HepG2 (cell line): Measurements from ENCODE around the gene TOP3B. TPM values are rescaled to one million over a fixed set of nuclear protein-coding genes. Genes with fewer than 3 reads are reported as not detected.

Experiments used
- DNMT1 ChIP-seq: sonication (generic); formaldehyde crosslinking; IDR thresholded peaks from 2 replicates; pipeline ENCODE4 v1.5.1; 2020; ENCODE audit warnings: mild to moderate bottlenecking, missing genetic modification reagents
- ELF3 ChIP-seq: IDR thresholded peaks from 2 replicates; pipeline ENCODE4 v1.6.1; 2016; ENCODE audit warnings: missing genetic modification reagents, missing compliant biosample characterization
- ELF4 ChIP-seq: sonication (generic); formaldehyde crosslinking; IDR thresholded peaks from 2 replicates; pipeline ENCODE4 v1.5.0; 2020; ENCODE audit warnings: missing genetic modification reagents, mild to moderate bottlenecking, moderate library complexity, borderline replicate concordance
- GZF1 ChIP-seq: sonication (generic); formaldehyde crosslinking; IDR thresholded peaks from 2 replicates; pipeline ENCODE4 v1.5.1; 2020; ENCODE audit warnings: mild to moderate bottlenecking, missing genetic modification reagents
- MNT ChIP-seq: fragments of 450-650 bp; IDR thresholded peaks from 2 replicates; pipeline ENCODE4 v1.6.1; 2016
- MTA3 ChIP-seq: sonication (generic); formaldehyde crosslinking; IDR thresholded peaks from 2 replicates; pipeline ENCODE4 v1.4.0; 2020; ENCODE audit warnings: missing genetic modification reagents
- NCOA1 ChIP-seq: sonication (generic); formaldehyde crosslinking; IDR thresholded peaks from 2 replicates; pipeline ENCODE4 v1.9.0; 2021; ENCODE audit warnings: missing genetic modification reagents
- NCOR1 ChIP-seq: fragments of 200-600 bp; sonication (generic); IDR thresholded peaks from 2 replicates; pipeline ENCODE4 v1.7.0; 2017; ENCODE audit warnings: antibody characterized with exemption, low read length, borderline replicate concordance
- NONO ChIP-seq, 2 experiments: fragments of 450-650 bp in 1 of 2; sonication (generic) in 1 of 2; formaldehyde crosslinking in 1 of 2; IDR thresholded peaks in 1 of 2; conservative IDR thresholded peaks in 1 of 2; 2 replicates each; pipeline versions ENCODE4 v1.6.1 to v1.8.0; 2017 to 2022; ENCODE audit warnings: mild to moderate bottlenecking in 1 of 2, missing genetic modification reagents in 1 of 2, moderate library complexity in 1 of 2
- NRL ChIP-seq: sonication (generic); formaldehyde crosslinking; IDR thresholded peaks from 2 replicates; pipeline ENCODE4 v1.5.0; 2020; ENCODE audit warnings: missing genetic modification reagents, mild to moderate bottlenecking, moderate library complexity, borderline replicate concordance
- PAWR ChIP-seq: sonication (generic); formaldehyde crosslinking; IDR thresholded peaks from 2 replicates; pipeline ENCODE4 v1.4.0; 2020; ENCODE audit warnings: missing genetic modification reagents, mild to moderate bottlenecking, borderline replicate concordance
- SIN3B ChIP-seq: fragments of 150-350 bp; IDR thresholded peaks from 2 replicates; pipeline ENCODE4 v1.6.1; 2014; ENCODE audit warnings: low read length
- SMAD1 ChIP-seq: sonication (generic); formaldehyde crosslinking; IDR thresholded peaks from 2 replicates; pipeline ENCODE4 v1.4.0; 2020; ENCODE audit warnings: missing genetic modification reagents, low read depth, mild to moderate bottlenecking, borderline replicate concordance
- SP2 ChIP-seq: sonication (generic); formaldehyde crosslinking; IDR thresholded peaks from 2 replicates; pipeline ENCODE4 v1.5.1; 2020; ENCODE audit warnings: mild to moderate bottlenecking, missing genetic modification reagents
- TBL1XR1 ChIP-seq: fragments of 150-350 bp; IDR thresholded peaks from 2 replicates; pipeline ENCODE4 v1.6.1; 2014; ENCODE audit warnings: borderline replicate concordance, low read length; ENCODE audit not compliant: partially characterized antibody
- ZNF224 ChIP-seq: sonication (generic); formaldehyde crosslinking; IDR thresholded peaks from 2 replicates; pipeline ENCODE4 v1.5.0; 2020; ENCODE audit warnings: mild to moderate bottlenecking, missing genetic modification reagents
- ZNF329 ChIP-seq: sonication (generic); formaldehyde crosslinking; IDR thresholded peaks from 2 replicates; pipeline ENCODE4 v1.9.0; 2021; ENCODE audit warnings: low read depth, mild to moderate bottlenecking, missing genetic modification reagents
- ZNF367 ChIP-seq: sonication (generic); formaldehyde crosslinking; IDR thresholded peaks from 2 replicates; pipeline ENCODE4 v1.4.0; 2020; ENCODE audit warnings: missing genetic modification reagents, borderline replicate concordance
- ZNF430 ChIP-seq: sonication (generic); formaldehyde crosslinking; IDR thresholded peaks from 2 replicates; pipeline ENCODE4 v1.9.0; 2021; ENCODE audit warnings: mild to moderate bottlenecking, missing genetic modification reagents
- ZNF484 ChIP-seq: sonication (generic); formaldehyde crosslinking; IDR thresholded peaks from 2 replicates; pipeline ENCODE4 v1.5.1; 2020; ENCODE audit warnings: mild to moderate bottlenecking, low read depth, missing genetic modification reagents, borderline replicate concordance
- ZNF550 ChIP-seq: sonication (generic); formaldehyde crosslinking; IDR thresholded peaks from 2 replicates; pipeline ENCODE4 v1.4.0; 2020; ENCODE audit warnings: mild to moderate bottlenecking, missing genetic modification reagents, borderline replicate concordance
- ZNF569 ChIP-seq: sonication (generic); formaldehyde crosslinking; IDR thresholded peaks from 2 replicates; pipeline ENCODE4 v1.5.0; 2020; ENCODE audit warnings: mild to moderate bottlenecking, missing genetic modification reagents, moderate library complexity, borderline replicate concordance
- ZNF639 ChIP-seq: conservative IDR thresholded peaks from 2 replicates; pipeline ENCODE4 v1.6.1; 2018; ENCODE audit warnings: missing genetic modification reagents
- ZNF672 ChIP-seq: sonication (generic); formaldehyde crosslinking; IDR thresholded peaks from 2 replicates; pipeline ENCODE4 v1.8.1; 2022; ENCODE audit warnings: missing genetic modification reagents
- ZNF766 ChIP-seq: sonication (generic); formaldehyde crosslinking; IDR thresholded peaks from 2 replicates; pipeline ENCODE4 v1.5.0; 2020; ENCODE audit warnings: missing genetic modification reagents, borderline replicate concordance
- polyA plus RNA-seq, 8 experiments: library from polyadenylated mRNA; depleted of rRNA in 3 of 8; stranded (reverse) in 7 of 8; unstranded in 1 of 8; fragments of >200 nt; fragmentation: Illumina TruSeq in 4 of 8; extraction: Trizol in 4 of 8; gene quantifications; 2 replicates each; pipeline versions ENCODE4 v1.2.1 to v1.2.3, GENCODE V29; 2011 to 2016; ENCODE audit warnings: low read depth in 4 of 8, missing spikeins in 1 of 8, mixed read lengths in 1 of 8; ENCODE audit not compliant: insufficient read depth in 1 of 8
- total RNA-seq, 5 experiments: library from RNA; depleted of rRNA; stranded (reverse); fragments of >200 nt; fragmentation: Illumina TruSeq; extraction: Trizol; gene quantifications; 2 replicates each; pipeline ENCODE4 v1.2.3, GENCODE V29; 2016; ENCODE audit warnings: low read depth in 1 of 5
- TF ChIP-seq, protein P1 (sequence below): sonication (generic); formaldehyde crosslinking; IDR thresholded peaks from 2 replicates; pipeline ENCODE4 v1.5.0; 2020; ENCODE audit warnings: mild to moderate bottlenecking, missing genetic modification reagents, moderate library complexity

TOP3B gene
- total and polyA plus RNA-seq, 2 of the 13 experiments (the other 11 are each of a cell fraction or from before 2014, with no cell fraction given): 28.5 to 29.7 TPM

- TF ChIP-seq NONO (IDR thresholded peaks at IDR 0.05) (no peak), NONO (CRISPR knock-in tag; conservative IDR thresholded peaks at IDR 0.05) (peak; percentile 94), SIN3B (peak; percentile 90), MTA3 (no peak), NRL (CRISPR knock-in tag) (peak; percentile 64; the same call in 1 of the 2 replicates), ZNF224 (CRISPR knock-in tag) (0 out of 2 replicates have a peak, but pooled peaks have one; percentile 82), ZNF550 (0 out of 2 replicates have a peak, but pooled peaks have one; percentile 53), SMAD1 (CRISPR knock-in tag) (peak; percentile 80; the same call in 1 of the 2 replicates), ZNF766 (CRISPR knock-in tag) (peak; percentile 91), SP2 (CRISPR knock-in tag) (peak; percentile 52), ZNF367 (peak; percentile 82; the same call in 1 of the 2 replicates), TBL1XR1 (peak; percentile 75), ZNF569 (CRISPR knock-in tag) (no peak), ZNF430 (CRISPR knock-in tag) (0 out of 2 replicates have a peak, but pooled peaks have one; percentile 57), ZNF672 (CRISPR knock-in tag) (no peak), ZNF329 (CRISPR knock-in tag) (peak; percentile 56; the same call in 1 of the 2 replicates), PAWR (CRISPR knock-in tag) (0 out of 2 replicates have a peak, but pooled peaks have one; percentile 42), ZNF484 (CRISPR knock-in tag) (no peak), MNT (no peak), DNMT1 (CRISPR knock-in tag) (peak; percentile 81; the same call in 1 of the 2 replicates), NCOA1 (CRISPR knock-in tag) (no peak), GZF1 (no peak), NCOR1 (no peak), ELF3 (peak; percentile 79), ZNF639 (peak; percentile 98), ELF4 (CRISPR knock-in tag) (no peak; the same call in 1 of the 2 replicates)
- TF ChIP-seq, protein P1, sequence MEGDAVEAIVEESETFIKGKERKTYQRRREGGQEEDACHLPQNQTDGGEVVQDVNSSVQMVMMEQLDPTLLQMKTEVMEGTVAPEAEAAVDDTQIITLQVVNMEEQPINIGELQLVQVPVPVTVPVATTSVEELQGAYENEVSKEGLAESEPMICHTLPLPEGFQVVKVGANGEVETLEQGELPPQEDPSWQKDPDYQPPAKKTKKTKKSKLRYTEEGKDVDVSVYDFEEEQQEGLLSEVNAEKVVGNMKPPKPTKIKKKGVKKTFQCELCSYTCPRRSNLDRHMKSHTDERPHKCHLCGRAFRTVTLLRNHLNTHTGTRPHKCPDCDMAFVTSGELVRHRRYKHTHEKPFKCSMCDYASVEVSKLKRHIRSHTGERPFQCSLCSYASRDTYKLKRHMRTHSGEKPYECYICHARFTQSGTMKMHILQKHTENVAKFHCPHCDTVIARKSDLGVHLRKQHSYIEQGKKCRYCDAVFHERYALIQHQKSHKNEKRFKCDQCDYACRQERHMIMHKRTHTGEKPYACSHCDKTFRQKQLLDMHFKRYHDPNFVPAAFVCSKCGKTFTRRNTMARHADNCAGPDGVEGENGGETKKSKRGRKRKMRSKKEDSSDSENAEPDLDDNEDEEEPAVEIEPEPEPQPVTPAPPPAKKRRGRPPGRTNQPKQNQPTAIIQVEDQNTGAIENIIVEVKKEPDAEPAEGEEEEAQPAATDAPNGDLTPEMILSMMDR (CRISPR knock-in tag): peak; percentile 26; the same call in 1 of the 2 replicates
These were observed at the start of gene TOP3B (continued) for GRCh38 chr22:21982338-21982965.
